GM12875 (cell line): ENCODE measurements around the gene GLYATL1B.
"Not testable (repeated sequence)": the region's sequence is repeated elsewhere in the genome, so short reads cannot be mapped to it uniquely, and the experiment has no call there.

Source experiments
- H3K4me3 ChIP-seq: one replicate; pipeline ENCODE4 v1.5.1; 2011; ENCODE audit warnings: low read depth, low read length, control low read depth
- TF ChIP-seq, protein P1 (sequence below): IDR thresholded peaks from 2 replicates; pipeline ENCODE4 v1.5.1; 2011; ENCODE audit warnings: low read depth, mild to moderate bottlenecking, control low read depth, inconsistent platforms, low read length, moderate library complexity, borderline replicate concordance; ENCODE audit not compliant: insufficient read depth

GLYATL1B gene

DNA sequence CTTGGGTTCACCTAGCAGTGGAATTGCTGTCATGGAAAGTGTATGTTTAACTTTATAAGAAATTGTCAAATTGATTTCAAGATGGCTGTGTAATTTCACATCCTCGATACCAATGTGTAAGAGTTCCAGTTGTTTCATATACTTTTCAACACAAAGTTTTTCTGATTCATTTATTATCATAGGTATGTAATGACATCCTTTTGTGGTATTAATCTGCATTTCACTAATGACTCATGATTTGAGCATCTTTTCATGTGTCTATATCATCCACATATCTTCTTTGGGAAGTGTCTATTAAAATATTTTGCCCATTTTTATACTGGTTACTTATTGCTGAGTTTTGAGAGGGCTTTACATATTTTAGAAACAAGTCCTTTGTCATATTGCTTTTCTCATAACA lies 17.0 kb upstream of the GLYATL1B start:
- TF ChIP-seq, protein P1, sequence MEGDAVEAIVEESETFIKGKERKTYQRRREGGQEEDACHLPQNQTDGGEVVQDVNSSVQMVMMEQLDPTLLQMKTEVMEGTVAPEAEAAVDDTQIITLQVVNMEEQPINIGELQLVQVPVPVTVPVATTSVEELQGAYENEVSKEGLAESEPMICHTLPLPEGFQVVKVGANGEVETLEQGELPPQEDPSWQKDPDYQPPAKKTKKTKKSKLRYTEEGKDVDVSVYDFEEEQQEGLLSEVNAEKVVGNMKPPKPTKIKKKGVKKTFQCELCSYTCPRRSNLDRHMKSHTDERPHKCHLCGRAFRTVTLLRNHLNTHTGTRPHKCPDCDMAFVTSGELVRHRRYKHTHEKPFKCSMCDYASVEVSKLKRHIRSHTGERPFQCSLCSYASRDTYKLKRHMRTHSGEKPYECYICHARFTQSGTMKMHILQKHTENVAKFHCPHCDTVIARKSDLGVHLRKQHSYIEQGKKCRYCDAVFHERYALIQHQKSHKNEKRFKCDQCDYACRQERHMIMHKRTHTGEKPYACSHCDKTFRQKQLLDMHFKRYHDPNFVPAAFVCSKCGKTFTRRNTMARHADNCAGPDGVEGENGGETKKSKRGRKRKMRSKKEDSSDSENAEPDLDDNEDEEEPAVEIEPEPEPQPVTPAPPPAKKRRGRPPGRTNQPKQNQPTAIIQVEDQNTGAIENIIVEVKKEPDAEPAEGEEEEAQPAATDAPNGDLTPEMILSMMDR = no peak
- no peak overlapping the region for H3K4me3 ChIP-seq

GRCh38 chr11:59076876-59077571 lies 9.1 kb upstream of the GLYATL1B start:
- TF ChIP-seq, protein P1 = no peak
- H3K4me3 ChIP-seq = no peak overlapping the region

DNA sequence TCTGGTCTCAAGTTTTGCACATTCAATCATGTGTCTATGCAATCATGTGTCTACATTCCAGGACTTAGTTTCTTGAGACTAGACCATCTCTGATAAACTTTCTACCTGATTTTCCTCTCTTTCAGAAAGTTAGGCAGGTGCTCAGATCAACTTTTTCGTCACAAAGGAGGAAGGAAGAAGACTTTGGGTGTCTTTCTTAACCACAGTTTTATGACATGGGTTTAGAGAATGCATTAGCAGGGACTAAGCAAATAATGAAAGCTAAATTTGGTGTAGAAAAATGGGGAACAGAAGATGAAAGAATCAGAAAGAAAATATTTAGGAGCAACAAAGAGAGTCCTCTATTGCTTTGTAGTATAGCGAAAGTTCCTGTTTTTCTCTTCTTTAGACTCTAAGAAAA lies 7.7 kb upstream of the GLYATL1B start:
- no peak overlapping the region for H3K4me3 ChIP-seq
- TF ChIP-seq, protein P1 = no peak

- no peak overlapping the region for H3K4me3 ChIP-seq
- TF ChIP-seq, protein P1 = no peak
Measured at GRCh38 chr11:59079086-59079485, 7.0 kb upstream of the GLYATL1B start.

DNA sequence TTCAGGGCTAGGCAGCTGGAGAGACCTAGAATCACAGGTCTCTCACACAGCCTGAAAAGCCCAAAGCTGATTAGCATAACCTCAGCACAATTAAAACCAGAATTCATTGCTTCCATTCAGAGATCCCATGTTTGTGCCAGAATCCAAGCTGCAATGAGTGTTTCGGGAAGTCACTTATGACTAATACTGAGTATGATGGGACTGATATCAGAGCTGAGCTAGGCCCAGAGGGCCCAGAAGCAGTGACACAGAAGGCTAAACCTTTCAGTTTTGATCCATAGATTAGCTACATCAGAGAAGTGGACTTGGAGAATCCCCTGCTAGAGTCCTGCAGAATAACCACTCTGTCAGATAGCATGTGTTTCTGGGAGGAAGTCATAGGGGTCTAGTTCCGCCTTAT lies 5.7 kb upstream of the GLYATL1B start:
- not testable (repeated sequence) for H3K4me3 ChIP-seq

GRCh38 chr11:59081430-59082020 lies 4.6 kb upstream of the GLYATL1B start:
- H3K4me3 ChIP-seq = not testable (repeated sequence)

GRCh38 chr11:59088162-59088561 lies 2.1 kb downstream of the GLYATL1B start:
- TF ChIP-seq, protein P1 = no peak
- no peak overlapping the region for H3K4me3 ChIP-seq

- H3K4me3 ChIP-seq = not testable (repeated sequence)
Measured at GRCh38 chr11:59093576-59093975, 7.5 kb downstream of the GLYATL1B start.

DNA sequence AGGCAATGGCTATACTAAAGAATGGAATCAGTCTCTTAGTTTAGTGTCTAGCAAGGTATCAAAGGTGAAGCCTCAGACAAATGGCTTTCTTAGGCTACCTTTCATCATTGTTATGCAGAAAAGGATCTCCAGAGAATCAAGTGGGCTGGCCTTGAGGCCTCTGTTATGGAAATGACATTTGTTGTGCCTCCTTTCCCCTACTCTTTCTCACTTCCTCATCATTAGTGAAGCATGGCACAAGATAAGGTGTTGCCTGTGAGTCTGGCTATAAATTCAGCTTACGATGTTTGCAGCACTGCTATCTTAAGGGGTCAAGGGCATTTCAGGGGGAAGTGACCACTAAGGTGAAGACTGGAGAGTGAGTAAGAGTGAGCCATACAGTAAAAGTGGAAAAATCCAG lies 9.1 kb downstream of the GLYATL1B start:
- H3K4me3 ChIP-seq = not testable (repeated sequence)

- not testable (repeated sequence) for H3K4me3 ChIP-seq
Measured at GRCh38 chr11:59095972-59096575, 10.0 kb downstream of the GLYATL1B start.
